HepG2 (cell line): ENCODE results near the gene IMPDH1. TPM values are rescaled to one million over a fixed set of nuclear protein-coding genes. Genes with fewer than 3 reads are reported as not detected.

Experiments
- DMAP1 ChIP-seq: IDR thresholded peaks from 2 replicates; pipeline ENCODE4 v1.6.1; 2016
- ESRRA ChIP-seq: sonication (generic); formaldehyde crosslinking; IDR thresholded peaks from 2 replicates; pipeline ENCODE4 v1.5.1; 2020; ENCODE audit warnings: mild to moderate bottlenecking, low read depth, missing genetic modification reagents
- HHEX ChIP-seq: IDR thresholded peaks from 2 replicates; pipeline ENCODE4 v1.6.1; 2016; ENCODE audit warnings: control low read depth
- KLF11 ChIP-seq: IDR thresholded peaks from 2 replicates; pipeline ENCODE4 v1.6.1; 2016; ENCODE audit warnings: missing compliant biosample characterization
- MAFG ChIP-seq: sonication (generic); formaldehyde crosslinking; IDR thresholded peaks from 2 replicates; pipeline ENCODE4 v1.5.1; 2020; ENCODE audit warnings: mild to moderate bottlenecking, missing genetic modification reagents
- NFYC ChIP-seq: IDR thresholded peaks from 2 replicates; pipeline ENCODE4 v1.6.1; 2016; ENCODE audit warnings: missing genetic modification reagents, missing compliant biosample characterization
- NR2F1 ChIP-seq, 2 experiments: fragments of 450-650 bp in 1 of 2; formaldehyde crosslinking in 1 of 2; IDR thresholded peaks; 2 replicates each; pipeline versions ENCODE4 v1.5.0 to v1.6.1; 2016 to 2020; ENCODE audit warnings: mild to moderate bottlenecking in 1 of 2, missing compliant biosample characterization in 1 of 2, missing genetic modification reagents in 1 of 2, moderate library complexity in 1 of 2
- POLR2AphosphoS5 ChIP-seq: IDR thresholded peaks from 2 replicates; pipeline ENCODE4 v1.6.1; 2012; ENCODE audit warnings: low read depth, low read length
- TBX3 ChIP-seq: fragments of 450-650 bp; IDR thresholded peaks from 2 replicates; pipeline ENCODE4 v1.6.1; 2017; ENCODE audit warnings: antibody characterized with exemption, mild to moderate bottlenecking, inconsistent platforms, borderline replicate concordance
- TCF7L2 ChIP-seq: IDR thresholded peaks from 2 replicates; pipeline ENCODE4 v1.6.1; 2011; ENCODE audit warnings: mild to moderate bottlenecking, low read depth, low read length, moderate library complexity
- TP53 ChIP-seq: sonication (generic); formaldehyde crosslinking; conservative IDR thresholded peaks from 2 replicates; pipeline ENCODE4 v1.4.0; 2020; ENCODE audit warnings: missing genetic modification reagents
- YEATS2 ChIP-seq: sonication (generic); formaldehyde crosslinking; IDR thresholded peaks from 2 replicates; pipeline ENCODE4 v1.4.0; 2020; ENCODE audit warnings: missing genetic modification reagents, borderline replicate concordance
- ZBTB7A ChIP-seq: sonication (generic); formaldehyde crosslinking; IDR thresholded peaks from 2 replicates; pipeline ENCODE4 v1.8.0; 2022; ENCODE audit warnings: mild to moderate bottlenecking, missing genetic modification reagents
- ZNF737 ChIP-seq: sonication (generic); formaldehyde crosslinking; IDR thresholded peaks from 2 replicates; pipeline ENCODE4 v1.5.0; 2020; ENCODE audit warnings: missing genetic modification reagents, mild to moderate bottlenecking, borderline replicate concordance
- polyA plus RNA-seq, 8 experiments: library from polyadenylated mRNA; depleted of rRNA in 3 of 8; stranded (reverse) in 7 of 8; unstranded in 1 of 8; fragments of >200 nt; fragmentation: Illumina TruSeq in 4 of 8; extraction: Trizol in 4 of 8; gene quantifications; 2 replicates each; pipeline versions ENCODE4 v1.2.1 to v1.2.3, GENCODE V29; 2011 to 2016; ENCODE audit warnings: low read depth in 4 of 8, missing spikeins in 1 of 8, mixed read lengths in 1 of 8; ENCODE audit not compliant: insufficient read depth in 1 of 8
- total RNA-seq, 5 experiments: library from RNA; depleted of rRNA; stranded (reverse); fragments of >200 nt; fragmentation: Illumina TruSeq; extraction: Trizol; gene quantifications; 2 replicates each; pipeline ENCODE4 v1.2.3, GENCODE V29; 2016; ENCODE audit warnings: low read depth in 1 of 5
- TF ChIP-seq, protein P1 (sequence below): sonication (generic); formaldehyde crosslinking; IDR thresholded peaks from 2 replicates; pipeline ENCODE4 v1.9.0; 2021; ENCODE audit warnings: missing genetic modification reagents, mild to moderate bottlenecking, borderline replicate concordance
- TF ChIP-seq, protein P2 (sequence below): sonication (generic); formaldehyde crosslinking; IDR thresholded peaks from 2 replicates; pipeline ENCODE4 v1.4.0; 2020; ENCODE audit warnings: missing genetic modification reagents
- TF ChIP-seq, protein P3 (sequence below): sonication (generic); formaldehyde crosslinking; IDR thresholded peaks from 2 replicates; pipeline ENCODE4 v1.5.0; 2020; ENCODE audit warnings: mild to moderate bottlenecking, missing genetic modification reagents, borderline replicate concordance

Gene IMPDH1
- total and polyA plus RNA-seq, 2 of the 13 experiments (the other 11 are each of a cell fraction or from before 2014, with no cell fraction given), result 22.8 to 34.0 TPM

DNA sequence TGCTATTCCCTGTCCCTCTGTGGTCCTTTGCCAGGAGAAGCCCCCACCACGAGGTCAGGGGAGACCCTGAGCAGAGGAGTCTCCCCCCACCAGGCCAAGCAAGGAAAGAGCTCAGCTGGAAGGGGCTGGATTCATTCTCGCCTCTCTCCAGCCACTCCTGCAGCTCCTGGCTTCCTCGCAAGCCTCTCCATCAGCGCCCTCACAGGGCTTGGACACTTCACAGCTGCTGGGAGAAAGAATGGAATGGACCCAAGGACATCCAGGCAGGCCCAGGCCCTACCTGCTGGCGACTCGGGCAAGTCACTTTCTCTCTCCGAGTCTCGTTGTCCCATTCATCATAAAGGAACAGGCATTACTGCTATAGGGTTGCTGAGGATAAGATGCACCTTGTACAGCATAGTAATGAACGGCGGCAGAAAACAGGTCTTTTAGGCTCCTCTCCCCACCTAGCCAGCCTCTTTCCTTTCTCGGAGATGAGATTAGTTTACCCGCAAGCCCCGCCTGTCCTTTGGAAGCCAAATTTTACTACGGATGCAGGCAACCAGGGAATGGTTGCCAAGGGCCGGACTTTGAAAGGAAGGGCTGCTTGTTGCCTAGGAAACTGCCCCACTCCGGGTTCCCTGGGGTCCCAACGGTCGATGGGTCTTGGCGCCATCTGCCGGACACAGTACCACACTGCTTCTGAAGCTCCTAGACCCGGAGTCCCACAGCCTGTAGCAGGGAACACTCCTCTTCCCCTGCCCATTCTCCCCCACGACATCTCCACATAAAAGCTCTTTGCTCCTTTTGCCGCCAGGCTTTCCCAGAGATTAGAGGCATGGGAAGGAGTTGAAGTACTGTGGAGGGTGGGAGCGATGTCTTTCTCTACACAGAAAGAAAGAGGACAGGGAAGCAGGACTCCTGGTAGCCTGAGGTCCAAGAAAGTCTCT is 22.3 kb downstream of the IMPDH1 start (continued):
- TF ChIP-seq, protein P1, sequence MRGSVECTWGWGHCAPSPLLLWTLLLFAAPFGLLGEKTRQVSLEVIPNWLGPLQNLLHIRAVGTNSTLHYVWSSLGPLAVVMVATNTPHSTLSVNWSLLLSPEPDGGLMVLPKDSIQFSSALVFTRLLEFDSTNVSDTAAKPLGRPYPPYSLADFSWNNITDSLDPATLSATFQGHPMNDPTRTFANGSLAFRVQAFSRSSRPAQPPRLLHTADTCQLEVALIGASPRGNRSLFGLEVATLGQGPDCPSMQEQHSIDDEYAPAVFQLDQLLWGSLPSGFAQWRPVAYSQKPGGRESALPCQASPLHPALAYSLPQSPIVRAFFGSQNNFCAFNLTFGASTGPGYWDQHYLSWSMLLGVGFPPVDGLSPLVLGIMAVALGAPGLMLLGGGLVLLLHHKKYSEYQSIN, result no peak
- peak; percentile 28; the same call in 1 of the 2 replicates for TF ChIP-seq YEATS2 (CRISPR knock-in tag)
- no peak for TF ChIP-seq TCF7L2
- TF ChIP-seq HHEX, result no peak
- TF ChIP-seq DMAP1 (CRISPR knock-in tag), result no peak
- no peak for TF ChIP-seq NFYC (CRISPR knock-in tag)
- TF ChIP-seq, protein P2, sequence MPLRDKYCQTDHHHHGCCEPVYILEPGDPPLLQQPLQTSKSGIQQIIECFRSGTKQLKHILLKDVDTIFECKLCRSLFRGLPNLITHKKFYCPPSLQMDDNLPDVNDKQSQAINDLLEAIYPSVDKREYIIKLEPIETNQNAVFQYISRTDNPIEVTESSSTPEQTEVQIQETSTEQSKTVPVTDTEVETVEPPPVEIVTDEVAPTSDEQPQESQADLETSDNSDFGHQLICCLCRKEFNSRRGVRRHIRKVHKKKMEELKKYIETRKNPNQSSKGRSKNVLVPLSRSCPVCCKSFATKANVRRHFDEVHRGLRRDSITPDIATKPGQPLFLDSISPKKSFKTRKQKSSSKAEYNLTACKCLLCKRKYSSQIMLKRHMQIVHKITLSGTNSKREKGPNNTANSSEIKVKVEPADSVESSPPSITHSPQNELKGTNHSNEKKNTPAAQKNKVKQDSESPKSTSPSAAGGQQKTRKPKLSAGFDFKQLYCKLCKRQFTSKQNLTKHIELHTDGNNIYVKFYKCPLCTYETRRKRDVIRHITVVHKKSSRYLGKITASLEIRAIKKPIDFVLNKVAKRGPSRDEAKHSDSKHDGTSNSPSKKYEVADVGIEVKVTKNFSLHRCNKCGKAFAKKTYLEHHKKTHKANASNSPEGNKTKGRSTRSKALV (CRISPR knock-in tag), result no peak
- TF ChIP-seq NR2F1 (CRISPR knock-in tag; IDR thresholded peaks at IDR 0.05), result no peak
- TF ChIP-seq TP53 (CRISPR knock-in tag), result no peak
- TF ChIP-seq ESRRA (CRISPR knock-in tag), result no peak
- TF ChIP-seq ZBTB7A, result no peak
- no peak for TF ChIP-seq POLR2AphosphoS5
- no peak for TF ChIP-seq TBX3
- no peak for TF ChIP-seq KLF11 (CRISPR knock-in tag)
- no peak for TF ChIP-seq MAFG (CRISPR knock-in tag)
- TF ChIP-seq, protein P3, sequence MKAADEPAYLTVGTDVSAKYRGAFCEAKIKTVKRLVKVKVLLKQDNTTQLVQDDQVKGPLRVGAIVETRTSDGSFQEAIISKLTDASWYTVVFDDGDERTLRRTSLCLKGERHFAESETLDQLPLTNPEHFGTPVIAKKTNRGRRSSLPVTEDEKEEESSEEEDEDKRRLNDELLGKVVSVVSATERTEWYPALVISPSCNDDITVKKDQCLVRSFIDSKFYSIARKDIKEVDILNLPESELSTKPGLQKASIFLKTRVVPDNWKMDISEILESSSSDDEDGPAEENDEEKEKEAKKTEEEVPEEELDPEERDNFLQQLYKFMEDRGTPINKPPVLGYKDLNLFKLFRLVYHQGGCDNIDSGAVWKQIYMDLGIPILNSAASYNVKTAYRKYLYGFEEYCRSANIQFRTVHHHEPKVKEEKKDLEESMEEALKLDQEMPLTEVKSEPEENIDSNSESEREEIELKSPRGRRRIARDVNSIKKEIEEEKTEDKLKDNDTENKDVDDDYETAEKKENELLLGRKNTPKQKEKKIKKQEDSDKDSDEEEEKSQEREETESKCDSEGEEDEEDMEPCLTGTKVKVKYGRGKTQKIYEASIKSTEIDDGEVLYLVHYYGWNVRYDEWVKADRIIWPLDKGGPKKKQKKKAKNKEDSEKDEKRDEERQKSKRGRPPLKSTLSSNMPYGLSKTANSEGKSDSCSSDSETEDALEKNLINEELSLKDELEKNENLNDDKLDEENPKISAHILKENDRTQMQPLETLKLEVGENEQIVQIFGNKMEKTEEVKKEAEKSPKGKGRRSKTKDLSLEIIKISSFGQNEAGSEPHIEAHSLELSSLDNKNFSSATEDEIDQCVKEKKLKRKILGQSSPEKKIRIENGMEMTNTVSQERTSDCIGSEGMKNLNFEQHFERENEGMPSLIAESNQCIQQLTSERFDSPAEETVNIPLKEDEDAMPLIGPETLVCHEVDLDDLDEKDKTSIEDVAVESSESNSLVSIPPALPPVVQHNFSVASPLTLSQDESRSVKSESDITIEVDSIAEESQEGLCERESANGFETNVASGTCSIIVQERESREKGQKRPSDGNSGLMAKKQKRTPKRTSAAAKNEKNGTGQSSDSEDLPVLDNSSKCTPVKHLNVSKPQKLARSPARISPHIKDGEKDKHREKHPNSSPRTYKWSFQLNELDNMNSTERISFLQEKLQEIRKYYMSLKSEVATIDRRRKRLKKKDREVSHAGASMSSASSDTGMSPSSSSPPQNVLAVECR (CRISPR knock-in tag), result peak; percentile 20; the same call in 1 of the 2 replicates
- no peak for TF ChIP-seq ZNF737 (CRISPR knock-in tag)
